GM10847 (cell line): ENCODE data around the gene VTI1B.

Source experiments
- POLR2A ChIP-seq: IDR thresholded peaks from 2 replicates; pipeline ENCODE4 v1.6.1; 2011; ENCODE audit not compliant: insufficient read length; ENCODE audit errors: extremely low read depth

VTI1B gene

GRCh38 chr14:67690011-67690410 is 15.6 kb upstream of the VTI1B start:
- TF ChIP-seq POLR2A: no peak

GRCh38 chr14:67683842-67684241 is 9.4 kb upstream of the VTI1B start:
- no peak for TF ChIP-seq POLR2A

GRCh38 chr14:67680941-67681340 is 6.5 kb upstream of the VTI1B start:
- TF ChIP-seq POLR2A: no peak

GRCh38 chr14:67680121-67680602 is 5.7 kb upstream of the VTI1B start:
- TF ChIP-seq POLR2A: no peak

GRCh38 chr14:67679006-67679405 is 4.6 kb upstream of the VTI1B start:
- TF ChIP-seq POLR2A: no peak

- TF ChIP-seq POLR2A: no peak
Observed at GRCh38 chr14:67675219-67675582, 769 bp upstream of the VTI1B start.

GRCh38 chr14:67674139-67674479 is 323 bp downstream of the VTI1B start:
- no peak for TF ChIP-seq POLR2A

- no peak for TF ChIP-seq POLR2A
Observed at GRCh38 chr14:67673451-67673850, 981 bp downstream of the VTI1B start.

- TF ChIP-seq POLR2A: no peak
Observed at GRCh38 chr14:67668559-67668958, 5.9 kb downstream of the VTI1B start.

- TF ChIP-seq POLR2A: no peak
Observed at GRCh38 chr14:67666750-67667449, 7.5 kb downstream of the VTI1B start.

GRCh38 chr14:67665868-67666267 is 8.6 kb downstream of the VTI1B start:
- no peak for TF ChIP-seq POLR2A

GRCh38 chr14:67663633-67664032 is 10.8 kb downstream of the VTI1B start:
- no peak for TF ChIP-seq POLR2A

GRCh38 chr14:67653651-67654280 is 20.7 kb downstream of the VTI1B start:
- no peak for TF ChIP-seq POLR2A

GRCh38 chr14:67652189-67652588 is 22.2 kb downstream of the VTI1B start:
- TF ChIP-seq POLR2A: no peak

GRCh38 chr14:67650694-67651093 is 23.7 kb downstream of the VTI1B start:
- no peak for TF ChIP-seq POLR2A

- no peak for TF ChIP-seq POLR2A
Observed at GRCh38 chr14:67650151-67650550, 24.3 kb downstream of the VTI1B start.

GRCh38 chr14:67646131-67646530 is 28.3 kb downstream of the VTI1B start:
- TF ChIP-seq POLR2A: no peak

GRCh38 chr14:67645414-67645813 is 29.0 kb downstream of the VTI1B start:
- TF ChIP-seq POLR2A: no peak

- no peak for TF ChIP-seq POLR2A
Observed at GRCh38 chr14:67644428-67644827, 30.0 kb downstream of the VTI1B start.
